Hematopoietic multipotent progenitor cell treated with erythropoietin and hydrocortisone succinate and interleukin-3 and kit ligand, for 4 days (in vitro differentiated cells): ENCODE data around the gene MRAP2.
"Not testable (repeated sequence)": the region's sequence is repeated elsewhere in the genome, so short reads cannot be mapped to it uniquely, and the experiment has no call there.

ENCODE experiments used
- DNase-seq: peaks from one replicate; pipeline ENCODE4 v3.0.0-alpha.2; 2015

Gene MRAP2

DNA sequence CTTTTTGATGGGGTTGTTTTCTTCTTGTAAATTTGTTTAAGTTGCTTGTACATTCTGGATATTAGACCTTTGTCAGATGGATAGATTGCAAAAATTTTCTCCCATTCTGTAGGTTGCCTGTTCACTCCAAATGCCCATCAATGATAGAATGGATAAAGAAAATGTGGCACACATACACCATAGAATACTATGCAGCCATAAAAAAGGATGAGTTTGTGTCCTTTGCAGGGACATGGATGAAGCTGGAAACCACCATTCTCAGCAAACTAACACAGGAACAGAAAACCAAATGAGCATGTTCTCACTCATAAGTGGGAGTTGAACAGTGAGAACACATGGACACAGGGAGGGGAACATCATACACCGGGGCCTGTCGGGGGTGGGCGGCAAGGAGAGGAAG, 1.6 kb upstream of the MRAP2 start:
- DNase-seq: not testable (repeated sequence)

DNA sequence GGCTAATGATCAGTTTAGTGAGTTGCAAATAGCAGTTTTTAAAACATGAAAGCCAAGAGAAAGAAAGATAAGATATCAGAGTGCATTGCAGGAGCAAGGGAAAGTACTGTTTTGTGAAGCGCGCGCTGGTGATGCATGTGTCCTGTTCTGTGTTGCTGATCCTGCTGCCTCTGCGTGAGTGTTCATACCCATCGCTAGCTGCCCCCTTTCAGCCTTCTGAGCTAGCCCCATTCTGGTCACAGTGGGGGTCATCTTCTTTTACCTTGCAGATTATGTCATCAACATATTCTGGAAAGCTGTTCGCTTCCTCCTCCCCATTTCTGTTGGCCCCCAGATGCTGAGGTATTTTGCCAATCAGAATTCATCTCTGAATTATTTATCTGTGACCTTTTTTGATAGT, 1.9 kb downstream of the MRAP2 start:
- DNase-seq: no peak

DNA sequence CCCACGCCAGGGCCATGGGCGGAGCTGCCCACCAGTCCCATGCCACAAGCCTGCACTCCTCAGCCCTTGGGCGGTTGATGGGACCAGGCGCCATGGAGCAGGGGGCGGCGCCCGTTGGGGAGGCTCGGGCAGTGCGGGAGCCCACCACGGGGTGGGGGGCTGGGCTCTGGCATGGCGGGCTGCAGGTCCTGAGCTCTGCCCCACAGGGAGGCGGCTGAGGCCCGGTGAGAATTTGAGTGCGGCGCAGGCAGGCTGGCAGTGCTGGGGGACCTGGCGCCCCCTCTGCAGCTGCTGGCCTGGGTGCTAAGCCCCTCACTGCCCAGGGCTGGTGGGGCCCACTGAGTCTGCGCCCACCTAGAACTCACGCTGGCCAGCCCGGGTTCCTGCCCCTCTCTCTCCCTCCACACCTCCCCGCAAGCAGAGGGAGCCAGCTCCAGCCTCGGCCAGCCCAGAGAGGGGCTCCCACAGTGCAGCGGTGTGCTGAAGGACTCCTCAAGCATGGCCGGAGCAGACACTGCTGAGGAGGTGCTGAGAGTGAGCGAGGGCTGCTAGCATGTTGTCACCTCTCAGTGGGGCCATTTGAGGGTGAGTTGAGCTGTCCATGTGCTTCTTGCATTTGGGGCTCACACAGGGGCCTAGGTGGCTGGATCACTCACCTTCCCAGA, 4.0 kb downstream of the MRAP2 start:
- no peak for DNase-seq

DNA sequence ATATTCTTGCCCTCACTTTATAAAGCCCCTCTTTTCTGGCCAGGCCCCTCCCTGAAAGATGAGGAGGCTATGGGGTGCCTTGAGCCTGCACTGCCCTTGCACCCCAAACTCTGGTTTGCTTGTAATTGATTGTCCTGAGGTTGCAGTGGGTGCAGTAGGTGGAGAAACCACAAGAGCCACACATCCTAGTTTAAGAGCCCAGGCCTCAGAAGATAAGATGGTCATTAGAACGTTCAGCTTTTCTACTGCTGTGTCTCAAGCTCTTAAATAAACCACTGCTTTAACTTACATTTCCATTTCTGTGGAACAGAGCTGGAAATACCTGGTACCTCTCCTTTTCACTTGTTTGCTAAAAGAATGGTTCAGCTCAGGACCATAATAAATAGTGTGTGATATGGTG, 9.0 kb downstream of the MRAP2 start:
- DNase-seq: peak; percentile 76

DNA sequence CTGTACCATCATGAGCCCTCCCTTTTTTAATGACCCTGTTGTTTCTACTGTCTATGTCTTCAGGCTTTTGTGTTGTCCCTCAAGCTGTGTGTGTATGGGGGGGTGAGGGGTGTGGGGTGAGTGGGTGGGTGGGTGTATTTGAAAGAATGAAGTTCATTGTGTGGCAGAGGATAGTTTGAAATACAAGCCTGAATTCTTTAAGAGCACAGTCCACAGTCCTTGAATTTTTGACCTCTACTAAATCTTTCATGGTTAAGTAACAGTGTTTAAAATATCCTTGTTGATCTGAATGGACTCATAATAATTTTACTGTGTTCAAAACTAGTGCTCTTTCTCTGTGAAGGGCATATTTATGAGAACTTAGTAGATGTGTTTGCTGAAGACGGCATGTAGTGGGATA, 10.0 kb downstream of the MRAP2 start:
- no peak for DNase-seq

DNA sequence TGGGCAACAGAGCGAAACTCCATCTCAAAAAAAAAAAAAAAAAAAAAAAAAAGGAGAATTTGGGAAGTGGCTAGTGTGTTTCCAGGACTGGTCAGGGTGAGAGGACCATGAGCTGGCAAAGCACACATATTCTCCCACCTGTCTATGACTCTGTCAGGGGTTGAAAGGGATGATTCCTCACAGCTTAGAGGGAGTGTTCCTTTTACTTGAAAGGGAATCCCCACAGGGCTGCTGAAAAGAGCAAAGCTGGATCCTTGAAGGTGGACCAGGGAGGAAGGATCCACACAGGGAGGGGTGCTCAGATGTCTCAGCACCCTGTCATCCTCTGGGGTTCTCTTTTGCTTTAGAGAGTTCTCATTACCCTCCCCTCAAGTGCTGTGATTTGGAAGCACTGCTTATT, 13.2 kb downstream of the MRAP2 start:
- DNase-seq: no peak

DNA sequence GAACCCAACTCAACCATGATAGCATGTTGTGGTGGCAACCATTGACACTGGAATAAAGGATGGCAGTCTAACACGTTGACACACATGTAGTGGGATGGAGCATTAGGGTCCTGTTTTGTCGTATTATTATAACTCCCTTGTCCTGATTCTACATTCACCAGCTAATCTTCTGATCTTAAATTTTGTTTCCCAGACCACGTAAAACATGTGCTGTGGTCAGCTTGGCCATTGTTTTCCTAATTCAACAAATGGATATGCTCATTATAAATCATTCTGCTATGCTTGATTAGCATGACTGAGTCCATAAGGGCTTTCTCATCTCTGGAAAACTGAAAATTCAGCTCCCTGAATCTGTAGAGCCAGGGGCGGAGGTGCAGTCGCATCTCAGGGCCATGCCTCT, 15.0 kb downstream of the MRAP2 start:
- DNase-seq: no peak

DNA sequence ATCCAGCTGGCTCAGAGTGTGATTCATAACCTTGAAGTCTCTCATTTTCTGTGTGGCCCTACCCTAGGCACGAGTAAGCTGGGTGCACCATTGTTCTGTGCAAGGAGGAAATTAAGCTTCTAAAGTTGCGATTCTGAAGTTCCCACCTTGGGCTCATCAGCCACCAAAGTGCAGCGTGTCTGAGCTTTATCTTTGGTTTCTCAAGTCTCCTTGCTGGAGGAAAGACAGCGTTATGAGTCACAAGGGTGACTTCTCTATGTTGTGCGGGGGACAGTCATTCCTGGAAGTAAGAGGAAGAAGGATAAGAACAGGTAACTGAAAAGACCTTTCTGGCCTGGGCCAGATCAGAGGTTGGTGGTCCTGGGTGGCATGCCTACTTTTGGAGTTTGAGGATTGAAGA, 16.8 kb downstream of the MRAP2 start:
- DNase-seq: no peak

DNA sequence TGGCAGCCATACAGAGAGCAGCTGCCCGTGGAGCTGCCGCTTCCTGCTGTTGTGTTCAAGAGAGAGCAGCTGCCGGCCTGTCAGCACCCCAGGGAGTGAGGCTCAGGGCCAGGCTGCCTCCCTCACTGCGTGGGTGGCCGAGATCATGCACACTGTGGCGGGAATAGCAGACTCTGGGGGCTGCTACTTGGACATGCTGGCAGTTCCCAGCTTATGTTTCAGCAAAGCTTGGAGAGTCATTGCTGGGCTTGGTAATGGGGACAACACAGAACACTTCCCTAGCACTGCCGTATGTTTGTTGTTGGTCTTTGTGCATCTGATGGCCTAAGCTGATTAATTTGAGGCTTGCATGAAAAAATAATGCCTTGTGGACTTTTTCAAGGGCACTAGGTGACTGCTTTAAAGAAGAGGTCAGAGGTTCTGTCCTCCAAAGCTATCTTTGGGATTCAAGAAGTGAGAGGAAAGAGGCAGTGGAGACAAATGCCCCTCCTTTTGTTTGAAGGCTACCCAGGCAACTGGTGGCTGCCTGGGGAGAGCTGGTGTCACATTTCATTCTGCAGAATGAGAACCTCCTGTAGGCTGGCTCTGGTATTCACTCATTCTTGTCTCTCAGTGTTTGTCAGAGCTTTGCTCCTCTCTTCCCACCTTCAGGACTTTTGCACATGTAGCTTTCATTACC, 18.8 kb downstream of the MRAP2 start:
- DNase-seq: no peak

DNA sequence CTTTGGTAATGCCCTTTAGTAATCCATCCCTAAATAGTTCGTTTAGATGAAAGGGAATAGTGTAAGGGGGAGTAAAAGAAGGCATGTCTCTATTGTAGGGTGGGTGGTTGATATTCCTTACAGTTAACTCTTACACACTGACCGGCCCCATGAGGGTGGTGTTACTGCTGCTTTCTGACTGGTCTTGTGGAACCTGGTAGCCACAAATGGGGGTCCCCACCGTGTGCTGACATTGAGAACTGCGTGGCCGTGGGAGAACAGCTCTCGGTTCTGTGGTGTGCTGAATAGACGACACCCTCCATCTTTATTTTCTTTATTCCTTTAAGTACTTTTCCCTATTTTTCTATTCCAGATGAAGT, 19.3 kb downstream of the MRAP2 start:
- no peak for DNase-seq

DNA sequence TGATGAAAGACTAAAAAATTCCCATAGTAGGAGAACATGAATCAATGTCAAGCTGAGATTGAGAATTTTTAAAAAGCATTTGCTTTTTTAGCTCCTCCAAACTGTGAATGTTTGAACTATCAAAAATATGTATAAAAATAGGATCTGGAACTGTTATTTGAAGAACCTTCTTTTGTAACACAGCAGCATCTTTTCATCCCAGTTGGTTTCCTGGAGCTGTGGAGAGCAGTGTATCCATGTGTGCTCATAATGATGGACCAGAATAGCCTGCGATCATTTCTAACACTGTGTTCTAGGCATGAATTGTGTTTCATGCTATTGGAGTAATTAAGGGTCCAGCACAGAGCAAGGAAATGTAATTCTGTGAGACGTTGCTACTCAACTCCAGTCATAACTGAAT, 22.1 kb downstream of the MRAP2 start:
- no peak for DNase-seq

DNA sequence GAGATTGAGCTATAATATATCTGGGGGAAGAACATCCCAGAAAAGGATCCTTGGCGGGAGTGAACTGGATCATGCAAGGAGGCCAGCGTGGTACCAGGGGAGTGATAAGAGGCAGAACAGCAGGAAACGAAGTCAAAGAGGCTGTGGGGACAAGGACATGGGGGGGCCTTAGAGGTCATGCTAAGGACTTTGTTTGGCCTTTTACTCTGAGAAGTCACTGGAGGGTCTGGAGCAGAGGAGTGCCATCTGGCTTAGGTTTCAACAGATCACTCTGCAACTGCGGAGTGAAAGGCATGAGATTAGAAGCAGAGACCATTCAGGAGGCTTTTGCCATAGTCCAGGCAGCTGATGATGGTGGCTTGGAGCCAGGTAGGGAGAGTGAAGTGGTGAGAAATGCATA, 24.3 kb downstream of the MRAP2 start:
- no peak for DNase-seq

DNA sequence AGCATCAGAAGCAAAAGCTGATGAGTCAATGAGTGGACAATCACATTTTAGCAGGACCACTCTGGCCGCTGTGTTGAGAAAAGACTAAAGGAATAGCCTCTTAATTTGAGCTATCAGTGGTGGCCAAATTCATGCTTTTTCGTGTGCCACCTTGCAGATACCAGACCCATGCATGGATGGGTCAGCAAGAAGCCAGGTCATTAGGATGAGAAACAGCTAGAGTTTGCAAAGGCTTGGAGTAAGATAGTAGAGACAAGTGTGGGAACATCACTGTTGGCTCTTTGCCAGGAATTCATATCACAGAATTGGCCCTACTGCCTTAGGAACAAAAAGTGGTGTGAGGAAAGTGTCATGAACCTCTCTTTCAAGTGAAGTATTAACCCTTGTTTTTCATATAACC, 25.5 kb downstream of the MRAP2 start:
- DNase-seq: peak; percentile 25

DNA sequence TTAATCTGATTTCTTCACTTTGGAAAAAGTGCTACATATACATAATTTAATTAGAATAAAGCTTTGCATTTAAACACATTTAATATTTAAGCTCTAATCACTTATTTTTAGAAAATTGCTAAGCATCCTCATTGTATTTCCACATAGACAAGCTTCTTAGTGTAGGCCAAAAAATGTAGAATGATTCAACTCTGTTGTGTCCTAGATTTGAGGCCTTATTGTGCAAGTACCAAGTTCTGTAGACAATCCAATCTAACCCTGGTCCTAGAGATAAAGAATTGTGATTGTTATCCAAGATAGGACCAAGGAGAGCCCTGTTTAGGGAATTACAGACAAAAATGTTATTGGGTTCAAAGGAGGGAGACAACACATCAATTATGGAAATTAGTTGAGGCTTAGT, 27.6 kb downstream of the MRAP2 start:
- DNase-seq: no peak

DNA sequence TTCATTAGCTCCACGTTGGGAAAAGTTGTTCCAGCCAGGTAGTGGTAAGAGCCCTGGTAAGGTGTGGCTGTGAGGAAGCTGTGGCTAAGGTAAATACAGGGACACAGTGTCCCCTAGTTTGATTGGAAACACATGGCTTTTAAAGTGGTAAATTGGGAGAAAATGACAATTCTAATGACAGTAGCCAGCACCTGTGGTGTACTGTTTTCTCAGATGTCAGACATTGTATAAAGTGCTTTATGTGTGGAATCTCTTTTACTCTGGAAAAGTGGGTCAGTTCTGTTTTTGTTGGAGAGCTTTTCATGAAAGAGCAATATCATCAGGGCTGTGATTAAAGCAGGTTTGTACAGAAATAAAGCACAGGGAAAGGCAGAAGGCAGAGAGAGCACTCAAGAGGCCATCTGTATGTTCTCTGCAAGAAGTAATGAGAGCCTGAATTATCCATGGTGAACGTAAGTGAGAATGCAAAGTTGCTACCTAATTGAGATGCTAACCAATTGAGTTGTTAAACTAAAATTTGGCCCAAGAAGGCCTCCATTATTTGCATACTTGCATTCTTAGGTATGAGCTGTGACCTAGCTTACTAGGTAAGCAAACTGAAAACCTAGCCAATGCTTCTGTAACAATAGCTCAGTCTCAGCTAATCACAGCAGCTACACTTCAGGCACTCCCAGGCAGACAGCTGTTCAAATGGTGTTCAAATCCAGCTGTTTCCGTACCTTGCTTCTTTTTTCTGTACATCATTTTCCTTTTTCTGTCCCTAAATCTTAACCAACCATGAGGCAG, 28.2 kb downstream of the MRAP2 start:
- DNase-seq: no peak

DNA sequence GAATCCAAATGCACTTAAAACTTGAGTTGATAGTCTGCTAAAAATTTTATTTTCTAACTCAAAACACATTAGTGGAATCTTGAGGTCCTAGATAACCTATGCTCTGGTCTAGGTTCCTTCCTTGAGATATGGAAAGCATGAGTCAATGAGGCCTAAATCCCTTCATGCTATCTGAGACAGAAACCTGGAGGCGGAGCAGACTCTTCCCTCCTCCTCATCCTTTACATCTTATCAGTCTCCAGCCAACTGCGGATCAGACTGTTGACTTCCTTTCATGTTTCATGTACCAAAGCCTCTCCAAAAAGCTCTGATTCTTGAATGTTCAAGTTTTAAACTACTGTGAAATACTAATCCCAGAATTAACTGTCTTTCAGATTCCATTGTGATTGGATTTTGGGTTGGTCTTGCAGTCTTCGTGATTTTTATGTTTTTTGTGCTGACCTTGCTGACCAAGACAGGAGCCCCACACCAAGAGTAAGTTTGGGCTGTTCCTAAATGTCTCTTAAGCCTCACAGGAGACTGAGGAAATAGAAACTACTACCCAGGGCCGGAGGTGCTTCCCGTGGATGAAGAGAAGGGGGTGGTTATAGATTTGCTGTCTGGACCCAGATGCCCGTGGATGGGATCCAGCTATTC, 29.1 kb downstream of the MRAP2 start:
- peak; percentile 86 for DNase-seq

DNA sequence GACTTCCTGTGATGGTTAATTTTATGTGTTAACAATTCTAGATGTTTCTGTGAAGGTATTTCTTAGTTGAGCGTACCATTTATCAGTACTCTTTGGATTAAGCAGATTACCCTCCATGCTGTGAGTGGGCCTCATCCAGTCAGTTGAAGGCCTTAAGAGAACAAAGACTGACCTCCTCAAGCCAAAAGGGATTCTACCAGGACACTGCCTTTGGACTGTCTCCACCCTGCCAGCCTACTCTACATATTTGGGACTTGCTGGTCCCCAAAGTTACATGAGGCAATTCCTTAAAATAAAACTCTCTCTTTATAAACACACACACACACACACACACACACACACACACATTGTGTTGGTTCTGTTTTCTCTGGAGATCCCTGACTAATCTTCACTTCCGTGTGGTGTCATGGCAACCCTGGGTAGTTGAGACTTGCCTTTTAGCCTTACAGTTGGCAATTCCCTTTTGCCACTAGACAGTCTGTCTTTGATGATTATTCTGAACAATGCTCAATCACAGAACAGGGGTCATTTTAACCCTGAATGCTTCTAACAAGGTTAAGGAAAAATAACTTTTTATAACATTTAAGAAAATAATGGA, 32.2 kb downstream of the MRAP2 start:
- DNase-seq: no peak

DNA sequence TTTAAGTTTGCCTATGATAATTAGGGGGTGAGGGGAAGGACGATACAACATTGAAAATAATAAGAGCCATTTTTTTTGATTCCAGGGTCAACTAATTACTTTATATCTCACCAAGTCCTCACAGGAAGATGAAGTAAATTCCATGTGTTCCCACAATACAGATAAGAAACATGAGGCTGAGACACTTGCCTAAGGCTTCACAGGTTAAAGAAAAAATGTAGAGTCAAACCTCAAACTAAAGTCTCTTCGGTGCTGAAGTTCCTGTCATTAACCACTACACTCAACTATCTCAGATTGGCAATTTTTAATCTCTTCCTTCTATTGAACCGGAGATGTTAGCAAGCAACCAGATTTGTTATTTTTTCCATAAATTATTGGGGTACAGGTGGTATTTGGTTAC, 33.0 kb downstream of the MRAP2 start:
- DNase-seq: no peak

DNA sequence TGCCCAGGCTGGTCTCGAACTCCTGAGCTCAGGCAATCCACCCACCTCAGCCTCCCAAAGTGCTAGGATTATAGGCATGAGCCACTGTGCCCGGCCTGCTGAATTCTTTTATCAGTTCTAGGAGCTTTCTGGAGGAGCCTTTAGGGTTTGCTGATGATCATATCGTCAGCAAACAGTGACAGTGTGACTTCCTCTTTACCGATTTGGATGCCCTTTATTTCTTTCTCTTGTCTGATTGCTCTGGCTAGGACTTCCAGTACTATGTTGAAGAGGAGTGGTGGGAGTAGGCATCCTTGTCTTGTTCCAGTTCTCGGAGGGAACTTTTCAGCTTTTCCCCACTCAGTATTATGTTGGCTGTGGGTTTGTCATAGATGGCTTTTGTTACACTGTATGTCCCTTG, 35.3 kb downstream of the MRAP2 start:
- not testable (repeated sequence) for DNase-seq

DNA sequence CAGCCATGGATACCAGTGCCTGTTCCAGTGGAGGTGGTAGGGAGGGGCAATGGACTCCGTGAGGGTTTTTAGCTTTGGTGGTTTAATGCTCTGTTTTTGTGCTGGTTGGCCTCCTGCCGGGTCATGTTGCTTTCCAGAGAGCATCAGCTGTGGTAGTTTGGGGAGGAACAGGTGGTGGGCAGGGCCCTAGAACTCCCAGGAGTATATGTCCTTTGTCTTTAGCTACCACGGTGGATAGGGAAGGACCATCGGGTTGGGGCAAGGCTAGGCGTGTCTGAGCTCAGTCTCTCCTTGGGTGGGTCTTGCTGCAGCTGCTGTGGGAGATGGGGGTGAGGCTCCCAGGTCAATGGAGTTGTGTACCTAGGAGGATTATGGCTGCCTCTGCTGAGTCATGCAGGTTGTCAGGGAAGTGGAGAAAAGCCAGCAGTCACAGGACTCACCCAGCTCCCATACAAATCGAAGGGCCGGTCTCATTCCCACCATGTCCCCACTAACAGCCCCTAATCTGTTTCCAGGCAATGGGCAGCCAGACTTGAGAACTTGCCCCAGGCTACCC, 38.9 kb downstream of the MRAP2 start:
- DNase-seq: no peak

DNA sequence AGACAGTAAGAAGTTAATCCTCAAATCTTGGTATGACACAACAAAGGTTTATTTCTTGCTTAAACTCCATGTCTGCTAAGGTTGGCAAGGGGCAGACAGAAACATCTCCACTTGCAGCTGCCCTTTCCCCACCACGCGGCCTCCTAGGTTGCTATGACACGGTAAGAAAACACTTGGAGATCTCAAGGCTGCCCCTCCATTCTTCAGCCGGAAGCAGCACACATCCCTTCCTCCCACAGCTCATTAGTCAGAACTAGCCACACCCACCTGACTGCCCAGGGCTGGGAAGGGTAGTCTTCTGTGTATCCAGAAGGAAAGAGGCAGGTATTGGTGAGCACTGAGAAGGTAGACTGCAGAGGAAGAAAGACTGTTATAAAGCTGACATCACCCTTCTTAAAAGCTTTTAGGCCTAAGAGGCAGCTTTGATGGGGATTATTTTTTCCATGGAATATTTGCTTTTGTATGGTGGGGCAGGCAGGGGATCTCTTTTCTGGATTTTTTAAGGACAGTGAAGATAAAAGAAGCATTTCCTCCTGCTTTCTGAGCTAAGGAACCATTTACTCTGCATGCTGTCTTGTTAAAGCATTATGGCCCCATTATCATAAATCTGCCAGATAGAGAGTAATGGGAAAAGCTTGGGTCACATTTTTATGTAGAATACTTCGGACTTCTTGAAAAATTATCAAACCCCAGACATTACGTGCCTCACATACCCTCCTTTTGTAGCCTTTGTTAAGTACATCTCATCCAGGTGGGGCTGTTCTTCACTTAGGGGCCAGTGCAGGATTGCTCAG, 41.6 kb downstream of the MRAP2 start:
- peak; percentile 5 for DNase-seq

DNA sequence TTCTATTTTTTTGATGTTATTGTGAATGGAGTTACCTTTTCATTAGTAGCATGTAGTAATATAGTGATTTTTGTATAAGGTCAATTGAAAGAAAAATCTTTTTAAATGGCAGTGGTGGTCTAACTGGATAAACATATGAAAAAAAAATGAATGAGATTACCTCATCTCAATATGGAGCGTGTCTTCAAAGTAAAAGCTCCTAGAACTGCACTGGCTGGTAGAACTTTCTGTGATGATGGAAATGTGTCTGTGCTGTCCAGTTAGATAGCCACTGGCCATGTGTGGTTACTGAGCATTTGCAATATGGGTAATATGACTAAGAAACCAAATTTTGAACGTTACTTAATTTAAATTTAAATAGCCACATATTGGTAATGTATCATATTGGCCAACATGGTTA, 44.1 kb downstream of the MRAP2 start:
- DNase-seq: no peak
